DMS 273 treated with DMSO at 0.1 percent for 48 hours (cell line): ENCODE results near the gene CALCOCO2.
"Not testable (repeated sequence)": the region's sequence is repeated elsewhere in the genome, so short reads cannot be mapped to it uniquely, and the experiment has no call there.

ENCODE experiments used
- DNase-seq: peaks from one replicate; lab custom pipeline; 2025; lab: John Stamatoyannopoulos, UW

CALCOCO2 gene

GRCh38 chr17:48825446-48826381, 5.1 kb upstream of the CALCOCO2 start:
- no peak for DNase-seq

- DNase-seq, result no peak
Observed at GRCh38 chr17:48831549-48831883, 681 bp downstream of the CALCOCO2 start.

- no peak for DNase-seq
Observed at GRCh38 chr17:48834973-48835372, 4.1 kb downstream of the CALCOCO2 start.

- DNase-seq, result no peak
Observed at GRCh38 chr17:48835971-48836370, 5.1 kb downstream of the CALCOCO2 start.

- DNase-seq, result not testable (repeated sequence)
Observed at GRCh38 chr17:48837458-48837857, 6.6 kb downstream of the CALCOCO2 start.

GRCh38 chr17:48840441-48840840, 9.6 kb downstream of the CALCOCO2 start:
- DNase-seq, result no peak

- DNase-seq, result no peak
Observed at GRCh38 chr17:48841395-48841831, 10.6 kb downstream of the CALCOCO2 start.

GRCh38 chr17:48842746-48843145, 11.9 kb downstream of the CALCOCO2 start:
- no peak for DNase-seq

GRCh38 chr17:48843187-48843900, 12.5 kb downstream of the CALCOCO2 start:
- DNase-seq, result no peak

GRCh38 chr17:48850792-48851323, 20.0 kb downstream of the CALCOCO2 start:
- DNase-seq, result no peak

GRCh38 chr17:48854774-48855476, 24.1 kb downstream of the CALCOCO2 start:
- DNase-seq, result no peak

- no peak for DNase-seq
Observed at GRCh38 chr17:48856122-48856821, 25.4 kb downstream of the CALCOCO2 start.

GRCh38 chr17:48860034-48860433, 29.2 kb downstream of the CALCOCO2 start:
- DNase-seq, result no peak

- DNase-seq, result no peak
Observed at GRCh38 chr17:48860456-48860855, 29.6 kb downstream of the CALCOCO2 start.

GRCh38 chr17:48868916-48869500, 38.2 kb downstream of the CALCOCO2 start:
- no peak for DNase-seq

GRCh38 chr17:48869821-48870318, 39.0 kb downstream of the CALCOCO2 start:
- DNase-seq, result no peak

GRCh38 chr17:48871035-48871550, 40.3 kb downstream of the CALCOCO2 start:
- DNase-seq, result no peak

GRCh38 chr17:48871551-48872351, 40.9 kb downstream of the CALCOCO2 start:
- no peak for DNase-seq

- not testable (repeated sequence) for DNase-seq
Observed at GRCh38 chr17:48872409-48872808, 41.6 kb downstream of the CALCOCO2 start.

GRCh38 chr17:48873209-48873608, 42.4 kb downstream of the CALCOCO2 start:
- no peak for DNase-seq
